Skeletal muscle tissue (tissue), 4 donors: ENCODE measurements around the gene ANGPT4. TPM values are rescaled to one million over a fixed set of nuclear protein-coding genes. Genes with fewer than 3 reads are reported as not detected.
"Not testable (repeated sequence)": the region's sequence is repeated elsewhere in the genome, so short reads cannot be mapped to it uniquely, and the experiment has no call there.

Experiments
- H3K27ac ChIP-seq: one replicate; pipeline ENCODE4 v1.7.0; 2013; ENCODE audit warnings: mild to moderate bottlenecking, low read depth, low read length, inconsistent platforms
- H3K27me3 ChIP-seq, 3 donors: one replicate each; pipeline ENCODE4 v1.7.0; 2013; ENCODE audit warnings: low read length in 3 of 3; ENCODE audit not compliant: control insufficient read depth in 3 of 3, insufficient read depth in 3 of 3
- H3K36me3 ChIP-seq, 3 donors: one replicate each; pipeline ENCODE4 v1.7.0; 2013; ENCODE audit warnings: low read length in 3 of 3; ENCODE audit not compliant: control insufficient read depth in 3 of 3, insufficient read depth in 3 of 3
- H3K4me1 ChIP-seq, 3 donors: one replicate each; pipeline ENCODE4 v1.7.0; 2013; ENCODE audit warnings: low read length in 3 of 3, mild to moderate bottlenecking in 3 of 3; ENCODE audit not compliant: control insufficient read depth in 3 of 3, insufficient read depth in 3 of 3
- H3K4me3 ChIP-seq, 3 donors: one replicate each; pipeline ENCODE4 v1.7.0; 2013; ENCODE audit warnings: low read length in 3 of 3
- H3K9ac ChIP-seq, 3 donors: one replicate each; pipeline ENCODE4 v1.7.0; 2013; ENCODE audit warnings: low read length in 3 of 3, mild to moderate bottlenecking in 3 of 3, moderate library complexity in 2 of 3, low read depth in 1 of 3
- H3K9me3 ChIP-seq, 3 donors: one replicate each; pipeline ENCODE4 v1.7.0; 2013; ENCODE audit warnings: low read length in 3 of 3; ENCODE audit not compliant: control insufficient read depth in 3 of 3
- total RNA-seq: library from RNA; depleted of rRNA; stranded (reverse); fragments of >200 nt; gene quantifications from one replicate; pipeline ENCODE4 v1.2.3, GENCODE V29; 2014
- donor health status: Osteomylitis.

The ANGPT4 gene
- total RNA-seq, 1 donor from 2014 or later: under 0.01 TPM

- Histone ChIP-seq H3K36me3 (no peaks in the 10 kb centered on the region), H3K9me3 (no peaks in the 10 kb centered on the region), H3K4me1 (peaks cover 2 to 16% (median 5%) of the 10 kb centered on the region in 3 donors), H3K27me3 (no peaks in the 10 kb centered on the region), H3K4me3 (no peak overlapping the region), H3K9ac (no peak overlapping the region), H3K27ac (no peak overlapping the region)
Observed at GRCh38 chr20:853406-853996, 62.6 kb downstream of the ANGPT4 start.

GRCh38 chr20:848731-849130, 67.4 kb downstream of the ANGPT4 start:
- not testable (repeated sequence) for H3K27me3 ChIP-seq, H3K27ac ChIP-seq, H3K4me3 ChIP-seq, H3K36me3 ChIP-seq, H3K9me3 ChIP-seq, H3K9ac ChIP-seq
- H3K4me1 ChIP-seq: peaks cover 11 to 35% (median 17%) of the 10 kb centered on the region in 3 donors

GRCh38 chr20:848193-848592, 67.9 kb downstream of the ANGPT4 start:
- Histone ChIP-seq H3K27me3 (no peaks in the 10 kb centered on the region), H3K36me3 (peaks cover 0 to 4% (median 0%) of the 10 kb centered on the region in 3 donors), H3K27ac (no peak overlapping the region), H3K9ac (no peak overlapping the region), H3K4me1 (peaks cover 12 to 36% (median 17%) of the 10 kb centered on the region in 3 donors), H3K9me3 (no peaks in the 10 kb centered on the region), H3K4me3 (no peak overlapping the region)

GRCh38 chr20:846894-847278, 69.2 kb downstream of the ANGPT4 start:
- no peak overlapping the region for H3K27ac ChIP-seq

GRCh38 chr20:845941-846893, 69.9 kb downstream of the ANGPT4 start:
- H3K27me3 ChIP-seq: peaks cover 0 to 6% (median 2%) of the 10 kb centered on the region in 3 donors
- no peaks in the 10 kb centered on the region for H3K9me3 ChIP-seq
- peaks cover 0 to 4% (median 0%) of the 10 kb centered on the region in 3 donors for H3K36me3 ChIP-seq
- H3K4me3 ChIP-seq: peak overlapping the region in 2 of 3 donors; percentile 4 to 6
- H3K4me1 ChIP-seq: peaks cover 12 to 36% (median 19%) of the 10 kb centered on the region in 3 donors
- H3K9ac ChIP-seq: no peak overlapping the region
- no peak overlapping the region for H3K27ac ChIP-seq

More at GRCh38 chr20:846894-847278, 69.2 kb downstream of the ANGPT4 start:
- no peaks in the 10 kb centered on the region for H3K9me3 ChIP-seq
- no peaks in the 10 kb centered on the region for H3K27me3 ChIP-seq
- H3K4me3 ChIP-seq: no peak overlapping the region
- H3K36me3 ChIP-seq: peaks cover 0 to 4% (median 0%) of the 10 kb centered on the region in 3 donors
- H3K9ac ChIP-seq: no peak overlapping the region
- peaks cover 12 to 36% (median 17%) of the 10 kb centered on the region in 3 donors for H3K4me1 ChIP-seq

GRCh38 chr20:845226-845868, 70.8 kb downstream of the ANGPT4 start:
- Histone ChIP-seq H3K36me3 (peaks cover 0 to 4% (median 0%) of the 10 kb centered on the region in 3 donors), H3K9ac (peak overlapping the region in 1 of 3 donors; percentile 23), H3K4me1 (peaks cover 12 to 43% (median 19%) of the 10 kb centered on the region in 3 donors), H3K9me3 (no peaks in the 10 kb centered on the region), H3K27ac (no peak overlapping the region), H3K4me3 (peak overlapping the region in 2 of 3 donors; percentile 62 to 68), H3K27me3 (peaks cover 0 to 14% (median 3%) of the 10 kb centered on the region in 3 donors)

- H3K9me3 ChIP-seq: no peaks in the 10 kb centered on the region
- H3K9ac ChIP-seq: peak overlapping the region; percentile 20 to 60 (median 50)
- peaks cover 12 to 48% (median 19%) of the 10 kb centered on the region in 3 donors for H3K4me1 ChIP-seq
- H3K27ac ChIP-seq: no peak overlapping the region
- peak overlapping the region; percentile 62 to 68 (median 68) for H3K4me3 ChIP-seq
- peaks cover 0 to 4% (median 0%) of the 10 kb centered on the region in 3 donors for H3K36me3 ChIP-seq
- peaks cover 0 to 14% (median 3%) of the 10 kb centered on the region in 3 donors for H3K27me3 ChIP-seq
Observed at GRCh38 chr20:844473-845225, 71.5 kb downstream of the ANGPT4 start.

GRCh38 chr20:843912-844311, 72.2 kb downstream of the ANGPT4 start:
- Histone ChIP-seq H3K27me3 (peaks cover 0 to 14% (median 3%) of the 10 kb centered on the region in 3 donors), H3K9ac (peak overlapping the region; percentile 16 to 51 (median 40)), H3K27ac (no peak overlapping the region), H3K4me3 (peak overlapping the region in 1 of 3 donors; percentile 41), H3K4me1 (peaks cover 12 to 48% (median 19%) of the 10 kb centered on the region in 3 donors), H3K9me3 (no peaks in the 10 kb centered on the region), H3K36me3 (peaks cover 0 to 4% (median 0%) of the 10 kb centered on the region in 3 donors)

GRCh38 chr20:842547-842940, 73.6 kb downstream of the ANGPT4 start:
- Histone ChIP-seq H3K36me3 (peaks cover 0 to 4% (median 0%) of the 10 kb centered on the region in 3 donors), H3K27me3 (peaks cover 0 to 14% (median 3%) of the 10 kb centered on the region in 3 donors), H3K27ac (no peak overlapping the region), H3K9ac (no peak overlapping the region), H3K4me1 (peaks cover 12 to 46% (median 19%) of the 10 kb centered on the region in 3 donors), H3K4me3 (no peak overlapping the region), H3K9me3 (peaks cover 0 to 2% (median 0%) of the 10 kb centered on the region in 3 donors)
